Left kidney (tissue), 2 donors: ENCODE results near the gene TMEM163. TPM values are rescaled to one million over a fixed set of nuclear protein-coding genes. Genes with fewer than 3 reads are reported as not detected.
"Not testable (repeated sequence)": the region's sequence is repeated elsewhere in the genome, so short reads cannot be mapped to it uniquely, and the experiment has no call there.

Source experiments
- DNase-seq: peaks from one replicate; pipeline ENCODE4 v3.0.0-alpha.2; 2013
- polyA plus RNA-seq: library from polyadenylated mRNA; unstranded; fragments of 120-200 nt; gene quantifications from one replicate; pipeline ENCODE4 v1.2.1, GENCODE V29; 2013; ENCODE audit not compliant: insufficient read length

The TMEM163 gene
- polyA plus RNA-seq, 1 donor = 1.6 TPM

DNA sequence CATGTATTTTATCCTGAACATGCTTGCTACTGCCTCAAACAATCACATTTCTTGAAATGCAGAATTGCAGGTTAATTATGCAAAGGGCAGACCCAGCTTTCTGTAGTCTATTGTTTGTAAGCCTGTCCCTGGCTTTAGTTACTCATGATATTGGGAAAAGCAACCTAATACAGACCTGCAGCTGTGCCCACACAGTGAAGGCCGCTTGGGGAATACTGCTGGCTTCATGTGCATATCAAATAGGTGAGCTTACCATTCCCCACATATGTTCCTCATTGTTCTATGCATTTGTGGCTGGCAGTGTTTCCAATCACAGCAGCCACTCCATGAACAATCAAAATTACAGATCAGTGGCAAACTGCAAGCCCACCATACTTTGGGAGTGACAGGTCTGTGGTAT lies 186.3 kb downstream of the TMEM163 start:
- DNase-seq = no peak

DNA sequence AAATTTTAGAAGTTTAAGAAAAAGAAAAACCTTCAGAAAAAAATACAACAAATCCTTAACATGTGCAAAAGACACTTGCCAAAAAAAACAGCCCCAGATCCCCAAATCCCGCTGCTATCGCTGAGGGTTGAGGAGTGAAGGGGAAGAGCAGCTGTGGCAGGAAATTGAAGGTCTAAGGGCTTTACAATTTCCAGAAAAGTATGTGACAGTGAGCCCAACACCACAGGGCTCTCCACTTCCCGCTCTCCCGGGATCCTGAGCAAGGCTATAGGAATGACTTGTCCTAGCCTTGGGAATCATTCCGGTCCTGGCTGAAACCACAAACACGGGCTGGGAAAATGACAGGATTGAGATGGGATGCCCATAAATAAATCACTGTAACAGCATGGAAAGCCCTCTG lies 191.4 kb downstream of the TMEM163 start:
- no peak for DNase-seq

DNA sequence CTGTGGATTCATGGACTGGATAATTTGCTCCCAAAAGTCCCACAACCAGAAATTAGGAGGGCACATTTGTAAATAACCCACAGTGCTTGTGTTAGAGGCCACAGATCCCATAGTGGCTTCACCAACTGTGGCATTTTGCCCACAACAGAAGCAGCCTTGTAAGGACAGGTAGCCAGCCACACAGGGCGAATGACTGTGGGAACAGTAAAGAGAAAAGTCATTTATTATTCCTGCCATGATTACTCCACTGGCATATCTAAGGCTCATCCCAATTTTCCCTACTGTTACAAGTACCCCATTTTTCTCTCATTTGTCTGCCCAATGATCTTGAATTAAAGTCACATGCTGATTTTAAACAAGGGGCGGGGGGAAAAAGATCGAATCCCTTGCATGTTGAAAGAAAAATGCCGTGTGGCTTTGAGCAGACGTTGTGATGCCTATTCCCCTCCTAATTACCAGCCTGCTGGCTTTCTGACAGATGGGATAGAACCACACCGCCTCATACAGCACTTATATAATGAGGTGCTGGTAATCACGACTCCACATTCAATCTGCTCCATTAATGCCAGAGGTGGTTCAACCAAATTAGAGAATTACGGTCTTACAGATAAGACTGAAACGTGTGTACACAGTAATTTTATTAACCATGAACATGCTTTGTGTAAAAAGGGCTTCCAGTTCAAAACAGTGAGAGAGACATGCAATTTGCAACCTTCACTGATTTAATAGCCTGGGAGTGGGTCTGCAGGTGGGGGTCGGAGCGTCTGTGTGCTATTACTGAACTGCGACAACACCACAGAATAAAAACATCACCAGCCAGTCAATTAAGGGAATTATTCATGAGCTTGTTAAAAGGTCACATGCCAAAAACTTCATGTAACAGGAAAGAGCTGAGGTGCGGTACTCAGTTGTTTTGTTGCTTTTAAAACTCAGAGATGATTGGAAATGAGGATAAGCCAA lies 196.0 kb downstream of the TMEM163 start:
- no peak for DNase-seq

DNA sequence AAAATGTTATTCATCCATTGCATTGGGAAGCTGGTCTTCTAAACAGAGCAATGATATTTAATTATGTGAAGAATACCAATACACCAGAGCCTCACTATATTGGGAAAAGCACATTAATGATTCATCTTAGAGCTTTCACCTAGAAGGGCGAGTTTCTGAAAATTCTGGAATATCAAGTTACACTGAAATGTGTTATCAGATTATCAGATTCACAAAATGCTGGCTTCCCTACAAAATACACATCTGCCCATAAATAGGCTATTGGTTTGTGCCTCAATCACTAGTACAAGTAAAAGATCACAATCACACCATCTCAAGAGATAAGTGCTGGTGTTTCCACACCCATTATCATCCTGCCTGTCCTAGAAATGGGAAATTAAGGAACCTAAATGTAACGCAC lies 200.7 kb downstream of the TMEM163 start:
- no peak for DNase-seq

DNA sequence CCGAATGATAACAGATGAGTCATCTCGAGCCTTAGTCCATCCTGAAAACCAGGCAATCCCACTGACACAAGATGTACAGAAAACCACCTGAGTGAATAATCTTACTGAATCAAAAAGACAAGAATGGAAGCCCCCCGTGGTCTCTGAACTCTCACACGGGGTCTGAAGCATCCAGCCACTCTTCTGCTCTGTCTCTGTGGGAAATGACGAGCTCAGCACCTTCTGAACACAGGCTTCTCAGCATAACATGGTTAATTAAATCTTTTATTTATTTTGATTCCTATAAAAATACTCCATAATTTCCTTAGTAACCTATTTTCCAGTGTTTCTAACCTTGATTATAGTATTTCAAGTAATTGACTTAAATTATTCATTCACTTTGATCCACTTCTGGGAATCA lies 203.7 kb downstream of the TMEM163 start:
- DNase-seq = no peak

DNA sequence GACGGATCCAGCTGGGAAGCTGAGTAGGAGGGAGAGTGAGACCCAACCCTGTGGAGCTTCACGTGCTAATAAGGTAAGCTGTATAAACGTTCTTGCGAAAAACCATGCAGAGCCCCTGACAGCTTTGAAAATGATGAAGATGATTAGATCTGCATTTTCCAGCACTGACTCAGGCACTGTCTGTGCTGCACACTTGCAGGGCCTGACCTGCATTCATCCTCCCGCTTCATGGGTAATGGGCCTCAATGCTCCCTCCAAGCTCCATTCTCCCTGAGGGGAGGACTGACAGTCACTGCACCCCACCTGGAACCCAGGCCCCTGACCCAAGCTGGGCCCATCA lies 205.4 kb downstream of the TMEM163 start:
- DNase-seq = no peak

DNA sequence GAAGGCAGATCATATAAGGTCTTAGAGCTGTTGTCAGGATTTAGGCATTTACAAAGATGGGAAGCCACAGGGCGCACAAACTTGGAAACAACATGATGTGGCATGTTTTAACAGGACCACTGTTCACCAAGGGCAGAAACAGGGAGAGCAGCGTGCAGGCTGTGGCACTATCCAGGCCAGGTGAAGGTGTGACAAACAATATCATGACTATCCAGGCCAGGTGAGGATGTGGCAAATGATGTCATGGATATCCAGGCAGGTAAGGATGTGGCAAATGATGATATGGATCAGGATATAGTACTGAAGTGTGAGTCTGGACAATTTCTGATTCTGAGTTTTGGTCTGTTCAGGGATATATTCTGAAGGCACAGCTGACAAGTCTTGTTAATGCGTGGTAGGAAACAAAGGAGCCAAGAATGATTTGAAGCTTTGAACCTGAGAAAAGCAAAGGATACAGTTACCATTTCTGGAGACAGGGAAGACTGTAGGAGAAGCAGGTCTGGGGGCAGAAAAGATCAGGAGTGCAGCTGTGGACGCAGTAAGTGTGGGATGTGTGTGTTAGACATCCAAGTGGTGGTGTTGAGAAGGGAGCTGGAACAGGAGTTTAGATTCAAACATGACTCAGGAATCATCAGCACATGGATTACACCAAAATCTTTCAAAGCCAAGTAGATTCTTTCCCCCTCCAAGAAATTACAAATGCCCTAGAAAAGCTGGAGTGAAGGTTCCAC lies 205.9 kb downstream of the TMEM163 start:
- DNase-seq = no peak

DNA sequence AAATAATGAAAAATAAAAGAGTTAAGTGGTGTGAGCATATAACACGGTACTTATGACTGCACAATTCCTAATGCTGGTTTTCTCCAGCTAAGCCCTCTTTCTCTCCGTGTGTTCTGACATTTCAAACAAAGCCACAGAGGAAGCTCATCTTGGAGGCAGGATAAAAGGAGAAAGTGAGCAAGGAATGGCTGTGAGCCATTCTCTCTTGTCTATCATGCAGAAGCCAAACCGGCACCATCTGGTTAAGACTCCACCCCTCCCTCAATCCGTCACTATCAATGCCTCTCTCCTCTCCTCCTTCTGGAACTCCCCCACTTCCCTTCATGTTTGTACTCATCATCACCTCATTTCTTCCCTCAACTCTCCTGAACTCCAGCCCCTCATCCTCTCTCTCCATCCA lies 210.4 kb downstream of the TMEM163 start:
- DNase-seq = no peak

DNA sequence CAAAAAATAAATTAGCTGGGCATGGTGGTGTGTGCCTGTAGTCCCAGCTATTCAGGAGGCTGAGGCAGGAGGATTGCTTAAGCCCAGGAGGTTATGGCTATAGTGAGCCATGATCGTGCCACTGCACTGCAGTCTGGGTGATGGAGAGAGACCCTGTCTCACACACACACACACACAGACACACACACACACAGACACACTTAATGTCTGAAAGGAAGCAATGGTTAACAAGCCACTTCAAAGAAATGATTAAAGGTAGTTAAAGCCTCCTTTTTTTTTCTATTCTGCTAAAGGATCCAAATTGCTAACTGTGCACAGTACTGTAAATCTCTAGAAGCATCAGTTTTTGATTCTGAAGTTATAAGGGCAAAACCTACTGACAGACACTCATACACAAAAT lies 211.1 kb downstream of the TMEM163 start:
- DNase-seq = no peak

DNA sequence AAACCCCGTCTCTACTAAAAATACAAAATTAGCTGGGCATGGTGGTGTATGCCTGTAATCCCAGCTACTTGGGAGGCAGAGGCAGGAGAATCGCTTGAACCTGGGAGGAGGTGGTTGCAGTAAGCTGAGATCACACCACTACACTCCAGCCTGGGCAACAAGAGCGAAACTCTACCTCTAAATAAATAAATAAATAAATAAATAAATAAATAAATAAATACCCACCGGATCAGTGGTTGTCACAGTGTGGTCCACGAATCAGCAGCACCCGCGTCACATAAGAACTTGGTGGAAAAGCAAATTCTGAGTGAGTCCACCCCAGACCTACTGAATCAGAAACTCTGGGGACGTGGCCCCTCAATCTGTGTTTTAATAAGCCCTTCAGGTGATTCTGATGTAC lies 211.6 kb downstream of the TMEM163 start:
- not testable (repeated sequence) for DNase-seq

DNA sequence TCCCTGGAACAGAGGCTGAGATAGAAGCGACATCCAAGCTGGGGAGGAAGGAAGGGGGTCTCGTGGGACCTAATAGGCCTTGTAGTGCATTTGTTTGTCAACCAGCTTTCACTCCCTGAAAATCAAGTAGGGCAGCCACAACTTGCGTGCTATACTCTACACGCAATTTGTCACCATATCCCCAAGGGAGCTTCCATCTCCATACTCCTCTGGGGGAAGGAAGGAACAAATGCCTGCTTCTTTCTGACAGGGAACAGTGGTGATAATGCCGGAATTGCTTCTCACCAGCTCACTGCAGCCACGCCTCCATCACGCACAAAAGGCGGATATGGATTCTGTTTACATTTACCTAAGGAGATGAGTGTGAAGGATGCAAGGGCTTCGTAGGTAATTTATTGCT lies 213.4 kb downstream of the TMEM163 start:
- DNase-seq = no peak

DNA sequence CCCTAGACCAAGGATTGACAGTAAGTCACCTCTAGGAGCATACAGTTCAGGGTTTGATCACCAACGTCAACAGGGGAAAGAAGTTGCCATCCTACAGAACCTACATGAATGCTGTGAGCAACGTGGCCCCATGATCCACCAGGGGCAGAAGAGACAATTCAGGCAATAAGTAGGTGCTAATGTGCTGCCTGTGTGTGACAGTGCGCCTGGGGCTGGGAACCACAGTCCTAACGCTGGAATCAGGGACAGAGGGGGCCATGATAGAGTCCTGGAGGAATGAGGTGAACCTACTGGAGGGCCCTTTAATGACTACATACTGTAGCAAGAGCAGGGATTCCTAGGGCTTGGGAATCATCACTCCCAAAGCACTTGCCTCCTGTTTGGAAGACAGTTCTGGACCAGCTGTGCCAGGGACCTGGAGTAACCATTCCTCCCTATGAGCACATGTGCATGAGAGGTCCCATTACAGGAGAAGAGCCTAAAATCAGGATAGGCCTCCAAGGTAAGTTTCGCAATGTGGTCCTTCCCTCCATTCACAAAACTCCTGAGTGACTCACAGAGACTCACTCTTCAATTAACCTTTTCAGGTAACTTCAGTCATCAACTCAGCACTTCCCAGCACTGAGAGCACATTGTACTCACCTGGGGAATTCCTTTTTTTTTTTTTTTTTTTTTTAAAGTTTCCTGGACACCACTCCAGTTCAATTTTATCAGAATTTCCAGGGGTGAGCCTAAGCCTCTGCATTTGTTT lies 214.0 kb downstream of the TMEM163 start:
- no peak for DNase-seq

DNA sequence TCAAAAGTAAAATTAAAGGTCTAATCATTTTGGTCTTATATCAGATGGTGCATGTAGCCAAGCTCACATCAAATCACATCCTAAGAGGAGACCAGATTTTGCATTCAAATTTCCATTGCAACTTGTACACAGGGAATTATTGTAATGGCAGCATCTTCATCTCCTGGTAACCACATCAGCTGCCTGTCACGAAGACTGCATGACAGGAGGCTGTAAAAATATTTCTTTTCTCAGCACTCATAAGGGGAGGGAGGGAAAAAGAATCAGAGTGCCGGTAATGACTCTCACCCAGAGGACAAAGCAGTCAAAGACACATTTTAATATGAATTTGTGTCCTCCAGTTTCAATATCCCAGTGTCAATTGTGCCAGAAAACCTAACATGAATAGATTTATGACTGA lies 216.7 kb downstream of the TMEM163 start:
- no peak for DNase-seq

DNA sequence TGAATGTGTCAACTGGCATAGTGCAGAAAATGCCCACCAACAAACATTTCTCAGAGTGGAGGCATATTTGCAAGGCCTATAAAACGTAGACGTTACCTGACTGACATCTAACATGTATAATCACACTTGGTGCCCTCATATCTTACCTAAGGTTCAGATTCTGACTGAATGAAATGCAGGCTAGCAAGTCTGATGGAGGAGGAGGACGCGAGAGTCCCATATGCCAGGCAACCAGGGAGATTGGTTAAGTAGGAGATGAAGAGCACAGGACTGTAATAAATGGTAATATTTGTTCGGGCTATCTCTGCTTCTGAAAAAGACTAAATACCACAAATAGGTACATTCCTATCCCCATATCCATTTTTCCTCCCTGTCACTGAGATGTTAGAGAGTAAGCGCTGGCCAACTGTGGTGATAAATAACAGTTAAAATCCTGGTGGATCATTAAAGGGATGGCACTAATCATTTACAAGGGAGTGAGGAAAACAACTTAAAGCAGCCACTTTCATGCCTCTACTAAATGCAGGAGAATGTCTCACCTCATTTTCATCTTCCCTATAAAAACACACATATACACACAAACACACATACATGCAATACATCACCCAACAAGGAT lies 217.2 kb downstream of the TMEM163 start:
- DNase-seq = no peak

DNA sequence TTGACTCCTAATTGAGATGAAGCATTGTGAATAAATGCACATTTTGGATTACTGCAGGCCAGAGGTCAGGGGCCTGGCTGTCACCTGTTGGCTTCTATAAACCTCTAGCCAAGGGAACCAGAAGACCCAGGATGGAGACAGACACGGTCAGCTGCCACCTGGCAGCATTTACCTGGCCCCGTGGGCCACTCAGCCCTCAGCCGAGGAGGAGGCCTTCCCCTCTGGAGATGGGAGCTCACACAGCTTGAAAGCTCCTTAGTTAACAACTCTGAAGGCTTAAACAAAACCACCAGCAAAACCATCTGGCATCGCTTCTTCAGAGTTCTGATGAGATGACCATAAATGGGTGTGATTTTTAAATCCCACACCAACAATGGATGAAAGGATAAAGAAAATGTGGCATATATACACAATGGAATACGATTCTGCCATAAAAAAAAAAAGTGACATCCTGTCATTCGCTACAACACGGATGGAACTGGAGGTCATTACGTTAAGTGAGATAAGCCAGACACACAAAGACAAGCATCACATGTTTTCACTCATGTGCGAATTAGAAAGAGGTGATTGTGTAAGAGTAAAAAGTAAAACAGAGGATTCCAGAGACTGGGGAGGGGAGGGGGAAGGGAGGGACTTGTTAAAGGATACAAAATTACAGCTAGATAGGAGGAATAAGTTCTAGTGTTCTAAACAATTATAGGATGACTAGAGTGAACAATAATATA lies 218.4 kb downstream of the TMEM163 start:
- DNase-seq = no peak

DNA sequence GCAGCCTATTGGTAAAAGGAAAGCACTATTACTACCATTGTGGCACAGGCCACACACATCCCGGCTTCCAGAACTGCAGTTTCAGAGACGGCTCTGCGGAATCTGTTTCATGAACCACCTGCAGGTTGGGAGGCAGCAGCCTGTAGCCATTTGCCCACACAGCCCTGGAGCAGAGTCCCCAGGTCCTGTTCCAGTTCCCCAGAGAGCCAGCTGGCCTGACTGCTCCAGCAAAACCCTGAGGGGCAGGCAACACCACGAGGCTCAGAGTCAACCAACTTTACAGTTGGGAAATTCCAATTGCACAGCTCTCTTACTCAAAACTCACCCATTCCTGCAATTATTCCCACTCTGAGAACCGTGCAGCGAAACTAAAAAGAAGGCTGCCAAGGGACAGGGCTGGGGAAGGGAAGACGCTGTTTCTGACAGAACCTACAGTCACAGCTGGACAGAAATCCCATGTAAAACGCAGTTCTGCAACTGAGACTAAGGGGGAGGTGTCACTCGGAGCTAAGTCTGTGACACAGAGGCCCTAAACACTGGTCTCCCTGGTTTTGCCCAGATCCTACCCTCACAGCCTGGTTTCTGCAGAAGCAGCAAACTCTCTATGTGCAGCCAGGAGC lies 219.4 kb downstream of the TMEM163 start:
- no peak for DNase-seq

DNA sequence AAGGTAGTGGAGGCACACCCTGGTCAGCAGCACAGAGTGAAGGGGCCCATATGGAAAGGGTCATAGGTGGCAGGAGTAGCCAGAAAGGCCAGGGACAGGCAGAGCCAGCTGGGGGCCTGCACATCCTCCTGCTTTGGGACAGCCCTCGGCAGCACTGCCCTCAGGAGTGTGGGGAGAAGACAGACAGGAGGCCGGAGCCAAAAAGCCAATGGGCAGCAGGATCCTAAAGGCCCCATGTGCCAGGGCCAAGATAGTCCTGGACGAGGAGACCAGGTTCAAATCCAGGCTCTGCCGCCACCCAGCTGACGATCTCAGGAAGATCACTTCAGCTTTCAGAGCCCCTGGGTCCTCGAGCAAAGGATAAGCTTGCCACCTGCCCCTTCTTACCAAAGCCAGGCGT lies 220.1 kb downstream of the TMEM163 start:
- DNase-seq = no peak

DNA sequence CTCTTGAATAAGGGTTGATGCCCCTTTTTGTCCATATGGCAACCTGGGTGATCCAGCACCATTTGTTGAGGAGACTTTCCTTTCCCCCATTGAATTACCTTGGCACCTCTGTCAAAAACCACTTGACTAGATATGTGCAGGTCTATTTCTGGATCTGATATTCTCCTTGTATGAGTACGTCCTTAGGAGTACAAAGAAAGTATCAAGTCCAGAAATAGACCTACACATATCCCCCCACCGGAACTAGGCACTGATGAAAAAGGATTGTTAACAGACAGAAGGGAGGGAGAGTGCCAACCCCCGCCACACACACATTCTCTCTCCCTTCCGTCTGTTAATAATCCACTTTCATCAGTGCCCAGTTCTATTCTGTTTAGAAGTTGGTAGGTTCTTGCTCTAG lies 225.0 kb downstream of the TMEM163 start:
- no peak for DNase-seq

DNA sequence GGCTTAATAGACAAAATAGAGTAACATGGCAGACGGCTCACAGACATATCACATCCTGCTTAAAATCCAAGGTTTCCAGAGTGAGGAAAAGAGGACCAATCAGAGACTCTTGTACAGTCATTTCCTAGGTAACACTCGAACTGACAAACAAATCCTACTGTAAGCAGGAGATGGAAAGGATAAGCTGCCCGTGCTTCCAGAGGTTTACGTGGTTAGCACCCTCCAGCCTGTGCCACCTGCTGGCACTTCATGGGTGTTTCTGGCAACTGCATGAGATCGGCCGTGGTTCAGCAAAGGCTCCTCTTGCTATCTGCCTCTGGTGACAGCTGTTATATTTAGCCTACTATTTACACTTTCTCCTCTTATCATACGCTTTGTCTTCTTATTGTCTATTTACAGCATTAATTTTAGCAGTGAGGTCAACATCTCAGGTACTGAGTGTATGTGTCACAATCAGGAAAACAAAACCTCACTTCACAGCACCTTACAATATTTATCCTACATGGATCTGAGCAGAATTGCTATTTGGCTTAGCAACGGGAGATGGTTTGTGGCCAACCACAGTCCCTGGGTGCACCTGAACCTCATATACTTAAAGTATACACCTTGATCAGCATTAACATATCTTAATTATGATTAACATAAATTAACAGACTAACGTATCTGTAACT lies 226.9 kb downstream of the TMEM163 start:
- DNase-seq = no peak

DNA sequence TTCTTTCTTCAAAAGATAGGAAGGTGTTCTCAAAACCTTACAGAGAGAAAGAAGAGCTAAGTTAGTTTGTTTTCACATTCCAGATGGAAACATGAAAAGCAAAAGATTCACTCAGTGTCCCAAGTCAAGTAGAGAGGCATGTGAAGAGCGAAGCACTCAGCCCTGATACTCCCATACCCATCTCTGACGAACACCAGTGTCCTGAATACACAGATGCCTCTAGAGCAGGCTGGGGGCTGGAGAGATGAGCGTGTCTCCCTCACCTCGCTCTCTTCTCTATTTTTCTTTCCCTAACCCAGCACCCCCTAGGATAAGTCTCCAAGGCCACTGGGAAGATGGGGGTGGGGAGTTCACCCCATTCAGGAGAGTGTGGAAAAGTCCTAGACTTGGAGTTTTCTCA lies 227.8 kb downstream of the TMEM163 start:
- no peak for DNase-seq

DNA sequence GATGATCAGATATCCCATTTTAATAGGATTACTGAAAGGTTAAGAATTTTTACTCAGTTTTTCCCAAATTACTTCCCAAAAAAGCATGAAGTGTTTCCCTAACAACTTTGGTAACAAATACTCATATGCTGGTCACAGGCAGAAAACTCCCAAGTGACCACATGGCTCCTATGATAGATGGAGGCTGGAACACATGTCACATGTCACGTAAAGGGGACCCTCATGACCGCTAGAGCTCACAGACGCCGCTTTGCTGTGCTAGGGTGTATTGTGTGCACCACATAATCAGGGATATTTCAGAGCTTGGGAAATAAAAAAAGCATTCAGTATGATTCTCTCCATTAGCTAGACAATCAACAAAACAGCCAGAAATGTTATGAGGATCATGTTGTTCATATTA lies 228.2 kb downstream of the TMEM163 start:
- DNase-seq = no peak
